Measurements from ENCODE around the gene DRD3. TPM values are rescaled to one million over a fixed set of nuclear protein-coding genes. Genes with fewer than 3 reads are reported as not detected.

The DRD3 gene
- total and polyA plus RNA-seq, 3 donors from 2014 or later = 0.37 to 0.94 (median 0.39) TPM

- 80 to 83% methylated on average over 3 of the region's 3 CpGs for WGBS, 2 donors
- H3K4me3 ChIP-seq = no peak overlapping the region
- no peak for DNase-seq
Observed at GRCh38 chr3:114175204-114175987, 3.5 kb downstream of the DRD3 start.

GRCh38 chr3:114171677-114172076, 7.2 kb downstream of the DRD3 start:
- Histone ChIP-seq H3K27me3 (no peaks in the 10 kb centered on the region), H3K4me3 (no peak overlapping the region), H3K9me3 (no peaks in the 10 kb centered on the region), H3K4me1 (no peaks in the 10 kb centered on the region), H3K27ac (no peak overlapping the region), H3K36me3 (ENCODE audit: low read depth, missing control alignments) (no peaks in the 10 kb centered on the region)
- DNase-seq = no peak
- intact Hi-C loops (cut with DNase I; ENCODE audit: low total_unique reads) = no loop called here
- TF ChIP-seq CTCF (IDR thresholded peaks at IDR 0.05) (no peak), POLR2A (IDR thresholded peaks at IDR 0.05) (no peak)
- WGBS, 2 donors = 91 to 92% methylated on average over 7 of the region's 7 CpGs

More at GRCh38 chr3:114175204-114175987, 3.5 kb downstream of the DRD3 start:
- intact Hi-C loops (cut with DNase I; ENCODE audit: low total_unique reads) = no loop called here
- no peak for TF ChIP-seq POLR2A (IDR thresholded peaks at IDR 0.05)
- no peak for TF ChIP-seq CTCF (IDR thresholded peaks at IDR 0.05)
- Histone ChIP-seq H3K4me1 (no peaks in the 10 kb centered on the region), H3K27me3 (no peaks in the 10 kb centered on the region), H3K36me3 (ENCODE audit: low read depth, missing control alignments) (no peaks in the 10 kb centered on the region), H3K9me3 (no peaks in the 10 kb centered on the region), H3K27ac (no peak overlapping the region)

- Histone ChIP-seq H3K4me3 (no peak overlapping the region), H3K9me3 (no peaks in the 10 kb centered on the region), H3K4me1 (no peaks in the 10 kb centered on the region), H3K27ac (no peak overlapping the region), H3K36me3 (ENCODE audit: low read depth, missing control alignments) (no peaks in the 10 kb centered on the region), H3K27me3 (no peaks in the 10 kb centered on the region)
- WGBS, 2 donors = 41 to 49% methylated on average over 2 of the region's 2 CpGs
- TF ChIP-seq POLR2A (IDR thresholded peaks at IDR 0.05) (no peak), CTCF (IDR thresholded peaks at IDR 0.05) (no peak)
- DNase-seq = no peak
- intact Hi-C loops (cut with DNase I; ENCODE audit: low total_unique reads) = no loop called here
Observed at GRCh38 chr3:114168150-114168549, 10.7 kb downstream of the DRD3 start.

GRCh38 chr3:114157321-114157720, 21.5 kb downstream of the DRD3 start:
- no peaks in the 10 kb centered on the region for H3K4me1 ChIP-seq
- no peaks in the 10 kb centered on the region for H3K9me3 ChIP-seq
- no peaks in the 10 kb centered on the region for H3K27me3 ChIP-seq
- intact Hi-C loops (cut with DNase I; ENCODE audit: low total_unique reads) = no loop called here
- DNase-seq = no peak
- WGBS, 2 donors = 88 to 94% methylated on average over 1 of the region's 1 CpG
- H3K27ac ChIP-seq = no peak overlapping the region
- TF ChIP-seq POLR2A (IDR thresholded peaks at IDR 0.05) (no peak), CTCF (IDR thresholded peaks at IDR 0.05) (no peak)
- H3K36me3 ChIP-seq (ENCODE audit: low read depth, missing control alignments) = no peaks in the 10 kb centered on the region
- no peak overlapping the region for H3K4me3 ChIP-seq

GRCh38 chr3:114155370-114155821, 23.5 kb downstream of the DRD3 start:
- TF ChIP-seq POLR2A (IDR thresholded peaks at IDR 0.05) (no peak), CTCF (IDR thresholded peaks at IDR 0.05) (peak in 2 of 3 experiments; percentile 21 to 39)
- intact Hi-C loops (cut with DNase I; ENCODE audit: low total_unique reads) = no loop called here
- Histone ChIP-seq H3K27me3 (no peaks in the 10 kb centered on the region), H3K4me1 (no peaks in the 10 kb centered on the region), H3K27ac (no peak overlapping the region), H3K9me3 (no peaks in the 10 kb centered on the region), H3K36me3 (ENCODE audit: low read depth, missing control alignments) (no peaks in the 10 kb centered on the region), H3K4me3 (no peak overlapping the region)
- 66 to 67% methylated on average over 9 of the region's 9 CpGs for WGBS, 2 donors
- peak; percentile 57 for DNase-seq
